ENCODE measurements around the gene LRP8. TPM values are rescaled to one million over a fixed set of nuclear protein-coding genes. Genes with fewer than 3 reads are reported as not detected.

Gene LRP8
- total and polyA plus RNA-seq, 2 donors (not counting 1 experiment from before 2014, with no cell fraction given): 7.8 to 9.4 TPM

DNA sequence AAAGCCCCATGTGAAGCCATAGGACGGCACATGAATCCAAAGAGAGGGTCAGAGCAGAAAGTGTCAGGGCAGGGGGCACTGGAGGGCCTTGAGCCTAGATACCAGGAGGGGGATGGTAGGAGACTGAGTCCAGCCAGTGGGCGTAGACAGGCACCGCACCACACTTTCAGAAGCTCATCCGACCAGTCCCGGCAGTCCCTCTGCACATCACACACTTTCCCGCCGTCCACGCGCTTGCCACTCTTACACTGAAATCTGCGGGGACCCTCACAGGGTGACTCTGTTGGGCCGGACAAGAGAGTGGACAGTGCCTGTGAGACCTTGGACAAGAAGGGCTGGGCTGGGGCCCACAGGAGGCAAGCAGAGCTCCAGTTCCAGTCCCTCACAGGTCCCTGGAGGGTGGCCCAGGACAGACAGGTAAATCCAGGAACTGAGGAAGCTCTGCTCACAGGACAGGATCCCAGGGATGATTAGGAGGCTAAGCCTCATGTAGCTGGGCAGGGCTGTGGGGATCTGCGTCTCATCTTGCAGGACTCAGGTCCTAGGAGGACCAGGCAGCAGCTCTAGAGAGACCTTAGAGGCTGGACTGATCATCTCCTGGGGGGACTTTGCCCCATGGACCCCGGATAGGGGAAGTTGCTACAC lies 53.2 kb downstream of the LRP8 start:
- no peak overlapping the region for H3K4me3 ChIP-seq (ENCODE audit: control extremely low read depth in 1 of 5, extremely low read depth in 1 of 5, insufficient read depth in 1 of 5, low read depth in 2 of 5, low read length in 4 of 5)
- H3K4me1 Mint-ChIP-seq: peaks cover 8% of the 10 kb centered on the region
- no peaks in the 10 kb centered on the region for H3K79me2 ChIP-seq (ENCODE audit: control insufficient read depth, insufficient read depth, low read length)
- TF ChIP-seq EZH2 (IDR thresholded peaks at IDR 0.05; ENCODE audit: borderline replicate concordance, insufficient read depth, low read depth, low read length, poor library complexity, severe bottlenecking): no peak
- TF ChIP-seq, protein P1, sequence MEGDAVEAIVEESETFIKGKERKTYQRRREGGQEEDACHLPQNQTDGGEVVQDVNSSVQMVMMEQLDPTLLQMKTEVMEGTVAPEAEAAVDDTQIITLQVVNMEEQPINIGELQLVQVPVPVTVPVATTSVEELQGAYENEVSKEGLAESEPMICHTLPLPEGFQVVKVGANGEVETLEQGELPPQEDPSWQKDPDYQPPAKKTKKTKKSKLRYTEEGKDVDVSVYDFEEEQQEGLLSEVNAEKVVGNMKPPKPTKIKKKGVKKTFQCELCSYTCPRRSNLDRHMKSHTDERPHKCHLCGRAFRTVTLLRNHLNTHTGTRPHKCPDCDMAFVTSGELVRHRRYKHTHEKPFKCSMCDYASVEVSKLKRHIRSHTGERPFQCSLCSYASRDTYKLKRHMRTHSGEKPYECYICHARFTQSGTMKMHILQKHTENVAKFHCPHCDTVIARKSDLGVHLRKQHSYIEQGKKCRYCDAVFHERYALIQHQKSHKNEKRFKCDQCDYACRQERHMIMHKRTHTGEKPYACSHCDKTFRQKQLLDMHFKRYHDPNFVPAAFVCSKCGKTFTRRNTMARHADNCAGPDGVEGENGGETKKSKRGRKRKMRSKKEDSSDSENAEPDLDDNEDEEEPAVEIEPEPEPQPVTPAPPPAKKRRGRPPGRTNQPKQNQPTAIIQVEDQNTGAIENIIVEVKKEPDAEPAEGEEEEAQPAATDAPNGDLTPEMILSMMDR (IDR thresholded peaks at IDR 0.05): no peak
- H3K9me3 Mint-ChIP-seq (ENCODE audit: insufficient read depth): no peaks in the 10 kb centered on the region
- H3K4me1 ChIP-seq (ENCODE audit: control insufficient read depth in 2 of 2, insufficient read depth in 2 of 2, low read length in 2 of 2): peaks cover 0 to 10% of the 10 kb centered on the region in 2 donors
- 95% methylated on average over 10 of the region's 13 CpGs for WGBS (ENCODE audit: insufficient coverage)
- no peaks in the 10 kb centered on the region for H3K9me3 ChIP-seq (ENCODE audit: control extremely low read depth in 1 of 3, control insufficient read depth in 2 of 3, insufficient read depth in 1 of 3, low read length in 2 of 3)
- intact Hi-C loops (cut with micrococcal nuclease): loop anchor here (5.0 kb wide), 1 partner anchor 478 kb away; no protein-coding TSS in a partner anchor
- CTCF ChIA-PET: interaction anchor here (1.5 to 3.8 kb wide), 2 partner anchors 115 to 118 kb away, joined by 4 to 30 read pairs; no protein-coding TSS in a partner anchor
- H3K4me2 ChIP-seq (replicated peaks; ENCODE audit: low read depth, low read length, poor library complexity, severe bottlenecking): no peak overlapping the region
- POLR2A ChIA-PET: no interaction called here
- H3K9ac ChIP-seq (ENCODE audit: low read length): no peak overlapping the region
- H3K27ac Mint-ChIP-seq: no peak overlapping the region
- H3K4me3 Mint-ChIP-seq: no peak overlapping the region
- no peak for ATAC-seq (ENCODE audit: low read depth)
- no peak overlapping the region for H3K27ac ChIP-seq (ENCODE audit: low read length in 2 of 2)
- H4K20me1 ChIP-seq (ENCODE audit: control insufficient read depth, insufficient read depth, low read length, poor library complexity, severe bottlenecking): no peaks in the 10 kb centered on the region
- no peak overlapping the region for H2AFZ ChIP-seq (ENCODE audit: insufficient read depth, low read depth, low read length, poor library complexity, severe bottlenecking)
- no peaks in the 10 kb centered on the region for H3K27me3 Mint-ChIP-seq
- DNase-seq: no peak
- no peaks in the 10 kb centered on the region for H3K27me3 ChIP-seq (replicated peaks in 1 of 4; ENCODE audit: control extremely low read depth in 1 of 4, control insufficient read depth in 3 of 4, insufficient read depth in 4 of 4, low read length in 3 of 4)
- H3K36me3 ChIP-seq (replicated peaks in 1 of 2; ENCODE audit: control extremely low read depth in 1 of 2, control insufficient read depth in 1 of 2, extremely low read depth in 1 of 2, insufficient read depth in 2 of 2, low read length in 1 of 2): peaks cover 0 to 4% of the 10 kb centered on the region in 2 experiments

DNA sequence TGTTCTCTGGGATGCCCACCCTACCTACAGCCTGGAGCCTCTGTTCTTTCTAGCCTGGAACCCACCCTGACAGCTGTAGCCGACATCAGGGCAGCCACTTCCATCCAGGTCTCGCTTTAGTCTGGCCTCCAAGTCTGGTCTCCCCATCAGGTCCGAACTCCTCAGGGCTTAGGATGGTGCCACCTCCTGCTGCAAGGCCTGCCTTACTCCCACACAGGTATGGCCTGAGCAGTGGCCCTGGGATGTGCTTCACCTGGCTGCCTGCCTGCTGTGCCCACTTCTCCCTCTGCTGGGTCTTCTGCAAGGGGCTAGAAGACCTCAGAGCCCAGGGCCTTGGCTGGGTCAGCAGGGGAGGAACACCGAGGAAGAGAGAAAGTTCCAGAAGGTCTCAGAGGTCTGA lies 53.8 kb downstream of the LRP8 start:
- H3K4me3 ChIP-seq (ENCODE audit: control extremely low read depth in 1 of 5, extremely low read depth in 1 of 5, insufficient read depth in 1 of 5, low read depth in 2 of 5, low read length in 4 of 5): no peak overlapping the region
- DNase-seq (no peak), ATAC-seq (ENCODE audit: low read depth) (no peak)
- WGBS (ENCODE audit: insufficient coverage): 96% methylated on average over 4 of the region's 4 CpGs
- H2AFZ ChIP-seq (ENCODE audit: insufficient read depth, low read depth, low read length, poor library complexity, severe bottlenecking): no peak overlapping the region
- H3K4me2 ChIP-seq (replicated peaks; ENCODE audit: low read depth, low read length, poor library complexity, severe bottlenecking): no peak overlapping the region
- Mint-ChIP-seq H3K4me1 (peaks cover 8% of the 10 kb centered on the region), H3K4me3 (no peak overlapping the region), H3K9me3 (ENCODE audit: insufficient read depth) (no peaks in the 10 kb centered on the region), H3K27ac (peak overlapping the region; percentile 32), H3K27me3 (no peaks in the 10 kb centered on the region)
- H3K27me3 ChIP-seq (replicated peaks in 1 of 4; ENCODE audit: control extremely low read depth in 1 of 4, control insufficient read depth in 3 of 4, insufficient read depth in 4 of 4, low read length in 3 of 4): no peaks in the 10 kb centered on the region
- H3K4me1 ChIP-seq (ENCODE audit: control insufficient read depth in 2 of 2, insufficient read depth in 2 of 2, low read length in 2 of 2): peaks cover 0 to 10% of the 10 kb centered on the region in 2 donors
- no peaks in the 10 kb centered on the region for H3K79me2 ChIP-seq (ENCODE audit: control insufficient read depth, insufficient read depth, low read length)
- H3K9ac ChIP-seq (ENCODE audit: low read length): no peak overlapping the region
- CTCF ChIA-PET: interaction anchor here (3.8 kb wide), 1 partner anchor 119 kb away, joined by 30 read pairs; no protein-coding TSS in a partner anchor
- no peak overlapping the region for H3K27ac ChIP-seq (ENCODE audit: low read length in 2 of 2)
- no peaks in the 10 kb centered on the region for H4K20me1 ChIP-seq (ENCODE audit: control insufficient read depth, insufficient read depth, low read length, poor library complexity, severe bottlenecking)
- H3K9me3 ChIP-seq (ENCODE audit: control extremely low read depth in 1 of 3, control insufficient read depth in 2 of 3, insufficient read depth in 1 of 3, low read length in 2 of 3): no peaks in the 10 kb centered on the region
- peaks cover 0 to 4% of the 10 kb centered on the region in 2 experiments for H3K36me3 ChIP-seq (replicated peaks in 1 of 2; ENCODE audit: control extremely low read depth in 1 of 2, control insufficient read depth in 1 of 2, extremely low read depth in 1 of 2, insufficient read depth in 2 of 2, low read length in 1 of 2)
- intact Hi-C loops (cut with micrococcal nuclease): no loop called here
- TF ChIP-seq, protein P1 (IDR thresholded peaks at IDR 0.05): no peak
- TF ChIP-seq EZH2 (IDR thresholded peaks at IDR 0.05; ENCODE audit: borderline replicate concordance, insufficient read depth, low read depth, low read length, poor library complexity, severe bottlenecking): no peak
- POLR2A ChIA-PET: no interaction called here

Measured in B cell (primary cell).